Measurements from ENCODE around the gene SP140. TPM values are rescaled to one million over a fixed set of nuclear protein-coding genes. Genes with fewer than 3 reads are reported as not detected.

SP140 gene
- total and polyA plus RNA-seq, 2 experiments from 2014 or later = 0.24 to 0.70 TPM

- H3K27me3 Mint-ChIP-seq (ENCODE audit: insufficient read depth, low read depth, poor library complexity) = peaks cover 2% of the 10 kb centered on the region
- H3K9me2 ChIP-seq (ENCODE audit: insufficient read depth) = no peaks in the 10 kb centered on the region
- peaks cover 3% of the 10 kb centered on the region; the same call in 1 of the 3 replicates for H3K36me3 Mint-ChIP-seq (ENCODE audit: low read depth)
- peak within 1 kb of the TSS; percentile 76 for H3K27ac Mint-ChIP-seq
- TF ChIP-seq STAT1 (IDR thresholded peaks at IDR 0.05; ENCODE audit: unreplicated experiment) (no peak), ZNF462 (CRISPR knock-in tag; IDR thresholded peaks at IDR 0.05) (no peak), CTCF (conservative IDR thresholded peaks at IDR 0.05; ENCODE audit: low read depth in 2 of 2) (no peak), CREB1 (CRISPR knock-in tag; IDR thresholded peaks at IDR 0.05; ENCODE audit: low read depth) (no peak), REST (IDR thresholded peaks at IDR 0.05; ENCODE audit: unreplicated experiment) (no peak), ZNF114 (CRISPR knock-in tag; IDR thresholded peaks at IDR 0.05) (no peak), JUNB (IDR thresholded peaks at IDR 0.05; ENCODE audit: unreplicated experiment) (no peak), POLR2AphosphoS5 (IDR thresholded peaks at IDR 0.05; ENCODE audit: low read depth) (no peak), NANOG (IDR thresholded peaks at IDR 0.05; ENCODE audit: borderline replicate concordance) (no peak), ZNF331 (CRISPR knock-in tag; IDR thresholded peaks at IDR 0.05; ENCODE audit: low read depth) (no peak), EZH2phosphoT487 (IDR thresholded peaks at IDR 0.05; ENCODE audit: unreplicated experiment) (no peak), EZH2 (IDR thresholded peaks at IDR 0.05; ENCODE audit: low read depth, unreplicated experiment) (no peak), ETS1 (IDR thresholded peaks at IDR 0.05) (no peak)
- no peaks in the 10 kb centered on the region for H3K79me2 ChIP-seq (replicated peaks; ENCODE audit: insufficient read depth)
- DNase-seq (ENCODE audit: low spot score) (peak; percentile 81), ATAC-seq (peak; percentile 94)
- H3K4me2 ChIP-seq = peak within 1 kb of the TSS; percentile 70
- H3K4me1 Mint-ChIP-seq = peaks cover 12% of the 10 kb centered on the region; the same call in 2 of the 3 replicates
- H3K4me3 ChIP-seq = peak within 1 kb of the TSS; percentile 45
- H3K36me3 ChIP-seq (ENCODE audit: insufficient read depth) = no peaks in the 10 kb centered on the region
- peaks cover 4% of the 10 kb centered on the region; the same call in 1 of the 2 replicates for H3K4me1 ChIP-seq (ENCODE audit: insufficient read depth)
- H3K27me3 ChIP-seq (ENCODE audit: insufficient read depth) = no peaks in the 10 kb centered on the region
- H3K27ac ChIP-seq (ENCODE audit: low read depth) = peak within 1 kb of the TSS; percentile 82
- H2AFZ ChIP-seq = peak within 1 kb of the TSS; percentile 99
- H3F3A ChIP-seq (replicated peaks; ENCODE audit: low read depth) = no peaks in the 10 kb centered on the region
- H3K9me3 Mint-ChIP-seq = no peaks in the 10 kb centered on the region
- H3K4me3 Mint-ChIP-seq = peak within 1 kb of the TSS; percentile 75
- no peaks in the 10 kb centered on the region for H4K20me1 ChIP-seq (replicated peaks; ENCODE audit: insufficient read depth)
Measured at GRCh38 chr2:230219419-230220331, 5.9 kb upstream of the SP140 start, which contains the start of gene SP110. SP110 (minus strand) TSS chr2:230219984; CDS start chr2:230216927, 3,057 bp downstream.

Measured in GM23338 (cell line).